NCI-H128 (cell line): ENCODE data around the gene WDR45B.
"Not testable (repeated sequence)": the region's sequence is repeated elsewhere in the genome, so short reads cannot be mapped to it uniquely, and the experiment has no call there.

ENCODE experiments used
- DNase-seq: peaks from one replicate; lab custom pipeline; 2025; ENCODE audit not compliant: unreplicated experiment; lab: John Stamatoyannopoulos, UW

The WDR45B gene

GRCh38 chr17:82658331-82658730 is 10.1 kb upstream of the WDR45B start:
- DNase-seq = no peak

GRCh38 chr17:82657926-82658325 is 9.7 kb upstream of the WDR45B start:
- DNase-seq = no peak

- DNase-seq = no peak
These were observed 8.0 kb upstream of the WDR45B start for GRCh38 chr17:82656266-82656665.

GRCh38 chr17:82655523-82655922 is 7.3 kb upstream of the WDR45B start:
- DNase-seq = no peak

GRCh38 chr17:82655038-82655479 is 6.8 kb upstream of the WDR45B start:
- DNase-seq = no peak

- DNase-seq = not testable (repeated sequence)
These were observed 6.4 kb upstream of the WDR45B start for GRCh38 chr17:82654611-82655010.

GRCh38 chr17:82653651-82654528 is 5.6 kb upstream of the WDR45B start:
- no peak for DNase-seq

- no peak for DNase-seq
These were observed 2.5 kb upstream of the WDR45B start for GRCh38 chr17:82650723-82651122.

- DNase-seq = no peak
These were observed 1.4 kb upstream of the WDR45B start for GRCh38 chr17:82649501-82650261.

- no peak for DNase-seq
These were observed 593 bp upstream of the WDR45B start for GRCh38 chr17:82648742-82649331.

- DNase-seq = no peak
These were observed 565 bp downstream of the WDR45B start for GRCh38 chr17:82647593-82648164.

- DNase-seq = no peak
These were observed 2.7 kb downstream of the WDR45B start for GRCh38 chr17:82645516-82645915.

- no peak for DNase-seq
These were observed 4.1 kb downstream of the WDR45B start for GRCh38 chr17:82644148-82644547.

- DNase-seq = no peak
These were observed 6.2 kb downstream of the WDR45B start for GRCh38 chr17:82642022-82642421.

- DNase-seq = no peak
These were observed 8.2 kb downstream of the WDR45B start for GRCh38 chr17:82640036-82640435.

GRCh38 chr17:82639628-82640027 is 8.6 kb downstream of the WDR45B start:
- DNase-seq = no peak

- DNase-seq = no peak
These were observed 10.0 kb downstream of the WDR45B start for GRCh38 chr17:82638183-82638773.

- DNase-seq = no peak
These were observed 11.3 kb downstream of the WDR45B start for GRCh38 chr17:82636626-82637598.

- DNase-seq = no peak
These were observed 14.9 kb downstream of the WDR45B start for GRCh38 chr17:82633343-82633742.

- DNase-seq = no peak
These were observed 15.8 kb downstream of the WDR45B start for GRCh38 chr17:82632451-82632850.
